H1 (cell line): ENCODE data around the gene CCDC88C. TPM values are rescaled to one million over a fixed set of nuclear protein-coding genes. Genes with fewer than 3 reads are reported as not detected.

ENCODE experiments used
- CTCF ChIA-PET: fragments of 300-600 bp; sonication (Branson Sonifier 250); formaldehyde crosslinking; loops from one replicate; lab custom pipeline; 2021; ENCODE audit not compliant: partially characterized antibody; lab: Charles Lee
- POLR2A ChIA-PET: fragments of 300-600 bp; sonication (Branson Sonifier 250); formaldehyde crosslinking; loops from one replicate; lab custom pipeline; 2021; ENCODE audit warnings: inconsistent platforms; ENCODE audit not compliant: partially characterized antibody; lab: Charles Lee
- DNase-seq, 2 experiments: peaks; one replicate each; pipeline versions ENCODE4 v3.0.0 to v3.0.0-alpha.2; 2010 to 2022; ENCODE audit warnings: low spot score in 2 of 2, low read depth in 1 of 2, mixed read lengths in 1 of 2
- FAIRE-seq: peaks from 2 replicates; lab custom pipeline; 2011; peaks lifted over from hg19 to GRCh38; lab: Jason Lieb, UNC
- H2AFZ ChIP-seq: 2 replicates; pipeline ENCODE4 v1.8.1; 2012; ENCODE audit warnings: low read length, inconsistent platforms
- H2AK5ac ChIP-seq: 2 replicates; pipeline ENCODE4 v1.6.1; 2013; ENCODE audit warnings: low read depth, low read length
- H2BK120ac ChIP-seq: replicated peaks from 2 replicates; pipeline ENCODE3; 2013; ENCODE audit warnings: low read depth, low read length, inconsistent platforms
- H2BK12ac ChIP-seq: 2 replicates; pipeline ENCODE4 v1.6.1; 2013; ENCODE audit warnings: low read depth, low read length
- H2BK15ac ChIP-seq: 2 replicates; pipeline ENCODE4 v1.6.1; 2013; ENCODE audit warnings: low read length
- H2BK20ac ChIP-seq: 2 replicates; pipeline ENCODE4 v1.6.1; 2013; ENCODE audit warnings: low read length
- H2BK5ac ChIP-seq: 2 replicates; pipeline ENCODE4 v1.6.1; 2013; ENCODE audit warnings: low read depth, low read length
- H3K14ac ChIP-seq: 2 replicates; pipeline ENCODE4 v1.6.1; 2013; ENCODE audit warnings: inconsistent platforms; ENCODE audit not compliant: insufficient read length
- H3K18ac ChIP-seq: 2 replicates; pipeline ENCODE4 v1.6.1; 2013; ENCODE audit warnings: low read length; ENCODE audit errors: extremely low read depth
- H3K23ac ChIP-seq: 2 replicates; pipeline ENCODE4 v1.6.1; 2013; ENCODE audit warnings: inconsistent platforms; ENCODE audit not compliant: insufficient read length
- H3K23me2 ChIP-seq: 2 replicates; pipeline ENCODE4 v1.6.1; 2013; ENCODE audit warnings: low read depth, low read length
- H3K27ac ChIP-seq: 2 replicates; pipeline ENCODE4 v1.6.1; 2011; ENCODE audit warnings: low read depth, low read length, inconsistent platforms
- H3K27me3 ChIP-seq, 4 experiments: replicated peaks in 1 of 4; 1 replicate in 1 of 4; 2 replicates in 3 of 4; pipeline versions ENCODE4 v1.6.1 to v1.8.1; 2011 to 2013; ENCODE audit warnings: low read length in 3 of 4, mild to moderate bottlenecking in 3 of 4, inconsistent platforms in 2 of 4, mixed read lengths in 2 of 4, moderate library complexity in 1 of 4; ENCODE audit not compliant: control insufficient read depth in 3 of 4, insufficient read depth in 3 of 4; ENCODE audit errors: extremely low read depth in 1 of 4
- H3K36me3 ChIP-seq, 4 experiments: 2 replicates each; pipeline versions ENCODE4 v1.6.1 to v1.8.1; 2011 to 2013; ENCODE audit warnings: mild to moderate bottlenecking in 4 of 4, low read length in 3 of 4, moderate library complexity in 2 of 4, control low read depth in 1 of 4, inconsistent platforms in 1 of 4; ENCODE audit not compliant: insufficient read depth in 4 of 4, control insufficient read depth in 2 of 4
- H3K4ac ChIP-seq: replicated peaks from 2 replicates; pipeline ENCODE3; 2013; ENCODE audit warnings: low read length, low read depth, mixed read lengths, inconsistent platforms; ENCODE audit not compliant: insufficient read length
- H3K4me1 ChIP-seq, 4 experiments: replicated peaks in 1 of 4; 1 replicate in 1 of 4; 2 replicates in 3 of 4; pipeline versions ENCODE4 v1.6.1 to v1.8.1; 2011 to 2013; ENCODE audit warnings: low read length in 3 of 4, inconsistent platforms in 2 of 4, mixed read lengths in 1 of 4; ENCODE audit not compliant: insufficient read depth in 4 of 4, control insufficient read depth in 3 of 4
- H3K4me2 ChIP-seq, 2 experiments: 2 replicates each; pipeline versions ENCODE4 v1.6.1 to v1.8.1; 2011 to 2013; ENCODE audit warnings: low read depth in 2 of 2, low read length in 2 of 2, control low read depth in 1 of 2, inconsistent platforms in 1 of 2, mild to moderate bottlenecking in 1 of 2; ENCODE audit not compliant: insufficient read depth in 1 of 2
- H3K4me3 ChIP-seq, 4 experiments: fragments of 200-600, 300-600 bp in 1 of 4; sonication (generic), shearing (Covaris generic), sonication (Bioruptor Twin) in 1 of 4; 2 replicates each; pipeline versions ENCODE4 v1.5.1 to v1.8.1; 2011 to 2016; ENCODE audit warnings: low read length in 4 of 4, low read depth in 3 of 4, control low read depth in 2 of 4, inconsistent platforms in 2 of 4, mild to moderate bottlenecking in 2 of 4, mixed read lengths in 1 of 4, moderate library complexity in 1 of 4; ENCODE audit not compliant: insufficient read depth in 2 of 4; ENCODE audit errors: extremely low read depth in 1 of 4
- H3K56ac ChIP-seq: replicated peaks from 2 replicates; pipeline ENCODE3; 2013; ENCODE audit warnings: low read depth, mild to moderate bottlenecking, mixed read lengths, low read length, inconsistent platforms; ENCODE audit not compliant: insufficient read length
- H3K79me1 ChIP-seq: 2 replicates; pipeline ENCODE4 v1.6.1; 2013; ENCODE audit warnings: low read depth, low read length, control low read depth
- H3K79me2 ChIP-seq, 2 experiments: 2 replicates each; pipeline versions ENCODE4 v1.6.1 to v1.8.1; 2012 to 2013; ENCODE audit warnings: low read length in 2 of 2, mild to moderate bottlenecking in 2 of 2, inconsistent platforms in 1 of 2; ENCODE audit not compliant: insufficient read depth in 2 of 2, control insufficient read depth in 1 of 2
- H3K9ac ChIP-seq, 4 experiments: replicated peaks in 1 of 4; 1 replicate in 1 of 4; 2 replicates in 3 of 4; pipeline versions ENCODE4 v1.6.1 to v1.8.1; 2011 to 2013; ENCODE audit warnings: low read depth in 3 of 4, low read length in 3 of 4, control low read depth in 2 of 4, mild to moderate bottlenecking in 2 of 4, moderate library complexity in 2 of 4, inconsistent platforms in 1 of 4; ENCODE audit errors: extremely low read depth in 1 of 4
- H3K9me3 ChIP-seq, 2 experiments: 2 replicates each; pipeline versions ENCODE4 v1.6.1 to v1.8.1; 2012 to 2013; ENCODE audit warnings: mild to moderate bottlenecking in 2 of 2, moderate library complexity in 2 of 2, control low read depth in 1 of 2, inconsistent platforms in 1 of 2, low read depth in 1 of 2, low read length in 1 of 2, mixed read lengths in 1 of 2; ENCODE audit not compliant: insufficient read depth in 2 of 2
- H4K20me1 ChIP-seq, 2 experiments: replicated peaks in 1 of 2; 2 replicates each; pipeline versions ENCODE3 to v1.8.1; 2011 to 2013; ENCODE audit warnings: inconsistent platforms in 2 of 2, low read length in 2 of 2, mild to moderate bottlenecking in 1 of 2; ENCODE audit not compliant: insufficient read depth in 2 of 2, control insufficient read depth in 1 of 2
- H4K5ac ChIP-seq: 2 replicates; pipeline ENCODE4 v1.6.1; 2013; ENCODE audit warnings: low read length, low read depth, mixed read lengths, inconsistent platforms; ENCODE audit not compliant: insufficient read length
- H4K8ac ChIP-seq: 2 replicates; pipeline ENCODE4 v1.8.0; 2013; ENCODE audit warnings: mild to moderate bottlenecking, moderate library complexity, low read length, inconsistent platforms; ENCODE audit not compliant: insufficient read depth; ENCODE audit errors: extremely low read depth
- H4K91ac ChIP-seq: replicated peaks from 2 replicates; pipeline ENCODE3; 2013; ENCODE audit warnings: low read length, mixed read lengths, inconsistent platforms; ENCODE audit not compliant: insufficient read length
- KDM1A ChIP-seq: fragments of 200-600, 300-600 bp; sonication (generic); IDR thresholded peaks from 2 replicates; pipeline ENCODE4 v1.7.1; 2016; ENCODE audit warnings: mild to moderate bottlenecking, low read length, borderline replicate concordance
- POLR2A ChIP-seq, 2 experiments: IDR thresholded peaks; 1 replicate in 1 of 2; 2 replicates in 1 of 2; pipeline ENCODE4 v1.6.1; 2011; ENCODE audit warnings: low read depth in 2 of 2, low read length in 2 of 2, mild to moderate bottlenecking in 2 of 2; ENCODE audit errors: control extremely low read depth in 1 of 2
- POU5F1 ChIP-seq: IDR thresholded peaks from 2 replicates; pipeline ENCODE4 v1.6.1; 2011; ENCODE audit warnings: low read depth, mild to moderate bottlenecking, low read length, moderate library complexity
- WGBS, 2 experiments: shearing (Covaris generic) in 1 of 2; methylation state at CpG; one replicate each; pipeline versions ENCODE4 v1.1.6 to v1.1.7; 2013 to 2015; ENCODE audit warnings: low lambda C conversion rate in 2 of 2, mixed read lengths in 2 of 2, inconsistent platforms in 1 of 2, low coverage in 1 of 2, missing lambda C conversion rate in 1 of 2; ENCODE audit not compliant: insufficient replicate concordance in 2 of 2, insufficient coverage in 1 of 2, insufficient read length in 1 of 2; ENCODE audit errors: extremely low coverage in 1 of 2, missing lambda C conversion rate in 1 of 2; 5-methylcytosine and 5-hydroxymethylcytosine counted together
- polyA plus RNA-seq, 7 experiments: library from polyadenylated mRNA; depleted of rRNA in 3 of 7; stranded (reverse) in 5 of 7; unstranded in 2 of 7; fragments of >200 nt in 5 of 7; fragments of 200-250 nt in 2 of 7; gene quantifications; 1 replicate in 5 of 7; 2 replicates in 1 of 7; 4 replicates in 1 of 7; pipeline versions ENCODE4 v1.2.1 to v1.2.3, GENCODE V29; 2011 to 2013; ENCODE audit warnings: missing spikeins in 2 of 7, mixed read lengths in 2 of 7
- total RNA-seq: library from RNA; stranded (reverse); fragmentation: NEBNext Ultra II Directional; extraction: Animal tissue kit (Norgen Biotek cat#: 25700); gene quantifications from 2 replicates; pipeline ENCODE4 v1.2.1, GENCODE V29; 2021

CCDC88C gene
- total and polyA plus RNA-seq, 2 of the 8 experiments (the other 6 are each of a cell fraction or from before 2014, with no cell fraction given) = 10.3 to 57.7 TPM

DNA sequence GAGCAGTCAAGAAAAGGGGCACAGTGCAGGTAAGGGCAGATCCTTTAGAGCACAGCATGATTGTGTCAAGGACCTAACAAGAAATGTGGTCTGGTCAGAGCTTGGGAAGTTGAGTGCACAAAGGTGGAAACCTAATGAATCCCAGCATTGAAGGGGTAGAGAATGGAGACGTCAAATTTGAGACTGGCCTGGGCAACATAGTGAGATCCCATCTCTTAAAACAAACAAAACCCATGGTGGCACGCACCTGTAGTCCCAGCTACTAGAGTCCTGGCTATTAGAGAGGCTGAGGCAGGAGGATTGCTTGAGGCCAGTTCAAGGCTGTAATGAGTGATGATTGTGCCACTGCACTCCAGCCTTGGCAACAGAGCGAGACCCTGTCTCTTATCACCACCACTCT, 37.0 kb upstream of the CCDC88C start:
- ChIA-PET CTCF (no interaction called here), POLR2A (interaction anchor here (1.3 to 1.8 kb wide), 3 partner anchors 21 to 126 kb away, joined by 3 to 7 read pairs (median 3); partner anchors contain the start of gene PPP4R3A)
- Histone ChIP-seq H3K23ac (no peak overlapping the region), H3K27ac (no peak overlapping the region), H4K5ac (no peak overlapping the region), H2BK20ac (no peak overlapping the region), H4K8ac (no peak overlapping the region), H3K9me3 (no peaks in the 10 kb centered on the region), H3K9ac (no peak overlapping the region), H3K4me3 (no peak overlapping the region), H3K56ac (no peak overlapping the region), H3K4me1 (no peaks in the 10 kb centered on the region), H3K27me3 (no peaks in the 10 kb centered on the region), H4K91ac (no peak overlapping the region), H3K79me1 (no peaks in the 10 kb centered on the region), H2AK5ac (no peak overlapping the region), H3K36me3 (peaks cover 9 to 35% (median 21%) of the 10 kb centered on the region in 4 experiments), H3K79me2 (no peaks in the 10 kb centered on the region), H2BK15ac (no peak overlapping the region), H2BK12ac (no peak overlapping the region), H3K23me2 (no peaks in the 10 kb centered on the region; the same call in 1 of the 2 replicates), H2BK5ac (no peak overlapping the region), H2BK120ac (no peak overlapping the region), H4K20me1 (peaks cover 3% of the 10 kb centered on the region in 2 experiments), H3K4ac (no peak overlapping the region), H3K4me2 (no peak overlapping the region), H2AFZ (no peak overlapping the region), H3K18ac (no peak overlapping the region), H3K14ac (no peak overlapping the region)
- no peak for DNase-seq
- FAIRE-seq = no peak
- TF ChIP-seq POLR2A (IDR thresholded peaks at IDR 0.05; ENCODE audit: control extremely low read depth in 1 of 2, low read depth in 2 of 2, low read length in 2 of 2) (no peak), POU5F1 (no peak), KDM1A (peak; percentile 40; the same call in 1 of the 2 replicates)
- WGBS, 2 experiments = 91% methylated on average over 3 of the region's 3 CpGs; no CpG with 5 or more reads in 1 of the 2 experiments
